ENCODE data around the gene TRHDE.
"Not testable (repeated sequence)": the region's sequence is repeated elsewhere in the genome, so short reads cannot be mapped to it uniquely, and the experiment has no call there.

The TRHDE gene

DNA sequence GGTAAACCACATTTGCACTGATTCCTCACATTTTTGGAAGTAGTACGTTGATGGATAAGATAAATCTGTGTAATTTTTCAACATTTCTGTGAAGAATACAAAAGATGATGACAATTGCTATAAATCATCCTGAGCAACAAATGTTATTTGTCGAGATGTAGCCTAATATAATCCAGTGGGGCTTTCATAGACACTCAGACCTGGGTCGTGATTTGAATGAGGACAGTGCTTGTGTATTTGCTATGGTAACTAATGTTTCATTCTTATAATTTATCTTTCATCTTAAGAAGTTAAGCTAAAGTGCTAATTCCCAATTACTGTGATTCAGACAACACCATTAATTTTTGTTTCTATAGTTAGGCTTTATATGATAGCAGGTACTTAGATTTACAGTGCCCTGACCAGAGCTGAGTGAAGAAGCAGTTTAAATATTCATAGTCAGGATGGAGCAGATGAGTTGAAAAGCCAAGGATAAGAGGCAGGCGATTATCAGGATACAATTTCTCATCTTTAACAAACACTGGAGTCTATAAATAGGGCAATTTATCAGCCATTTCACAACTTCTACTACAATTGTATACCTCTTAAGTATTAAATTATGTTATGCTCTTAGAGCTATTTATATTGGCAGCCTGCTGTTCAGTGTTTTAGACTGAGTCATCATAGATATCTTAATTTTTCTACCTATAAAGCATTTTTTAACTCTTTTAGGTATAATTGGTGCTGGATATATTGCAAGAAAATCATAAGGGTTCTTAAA is 359.9 kb downstream of the TRHDE start:
- no peak for DNase-seq (ENCODE audit: low read depth)

DNA sequence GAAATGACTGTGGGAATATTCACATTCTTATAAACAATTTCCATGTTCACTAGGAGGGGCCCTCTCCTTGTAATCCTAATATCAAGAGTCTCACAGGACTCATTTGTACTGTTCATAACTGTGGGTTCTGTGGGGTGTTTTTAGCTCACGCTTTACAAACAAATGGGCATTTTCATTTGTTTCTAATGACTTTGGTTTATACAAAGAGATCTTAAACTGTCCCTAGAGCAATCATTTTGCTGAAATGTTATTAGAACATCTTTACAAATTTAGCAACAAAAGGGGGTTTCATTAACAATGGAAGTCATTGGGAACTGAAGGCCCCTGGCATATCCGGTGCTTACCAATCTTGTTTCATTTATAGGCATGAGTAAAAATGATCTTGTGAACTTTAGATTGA is 370.5 kb downstream of the TRHDE start:
- no peak for DNase-seq (ENCODE audit: low read depth)

- DNase-seq (ENCODE audit: low read depth), result no peak
Observed at GRCh38 chr12:72647139-72647538, 375.0 kb downstream of the TRHDE start.

DNA sequence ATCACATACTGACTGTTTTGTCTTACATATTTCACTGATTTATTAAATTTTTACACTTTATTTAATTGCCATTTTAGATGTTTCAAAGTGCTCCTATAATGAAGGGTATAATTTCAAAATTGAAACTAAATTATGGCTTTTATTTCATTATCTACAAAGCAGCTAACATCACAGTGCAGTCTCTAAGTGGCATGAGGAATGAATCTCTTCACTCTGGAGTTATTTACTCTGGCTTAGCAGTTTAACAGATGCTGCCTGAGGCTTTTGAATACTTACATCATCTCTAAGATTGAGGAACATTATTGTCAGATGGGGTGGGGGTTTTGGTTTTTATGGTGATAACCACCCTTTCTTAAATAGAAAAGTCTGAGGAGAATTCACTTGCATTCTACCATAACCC is 386.4 kb downstream of the TRHDE start:
- no peak for DNase-seq (ENCODE audit: low read depth)

DNA sequence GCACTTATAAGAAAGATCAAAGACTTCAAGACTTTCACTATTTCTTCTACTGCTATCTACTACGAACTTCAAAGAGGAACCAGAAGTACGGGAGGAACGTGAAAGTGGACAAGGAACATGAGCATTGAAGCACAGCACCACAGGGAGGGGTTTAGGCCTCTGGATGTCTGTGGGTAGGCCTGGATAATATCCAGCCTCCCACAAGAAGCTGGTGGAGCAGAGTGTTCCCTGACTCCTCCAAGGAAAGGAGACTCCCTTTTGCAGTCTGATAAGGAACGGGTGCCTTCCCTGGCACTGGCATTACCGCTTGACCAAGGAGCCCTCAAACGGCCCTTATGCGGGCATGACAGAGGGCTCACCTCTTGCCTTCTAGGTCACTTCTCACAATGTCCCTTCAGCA is 388.0 kb downstream of the TRHDE start:
- not testable (repeated sequence) for DNase-seq (ENCODE audit: low read depth)

- DNase-seq (ENCODE audit: low read depth), result no peak
Observed at GRCh38 chr12:72673853-72674252, 401.7 kb downstream of the TRHDE start.

DNA sequence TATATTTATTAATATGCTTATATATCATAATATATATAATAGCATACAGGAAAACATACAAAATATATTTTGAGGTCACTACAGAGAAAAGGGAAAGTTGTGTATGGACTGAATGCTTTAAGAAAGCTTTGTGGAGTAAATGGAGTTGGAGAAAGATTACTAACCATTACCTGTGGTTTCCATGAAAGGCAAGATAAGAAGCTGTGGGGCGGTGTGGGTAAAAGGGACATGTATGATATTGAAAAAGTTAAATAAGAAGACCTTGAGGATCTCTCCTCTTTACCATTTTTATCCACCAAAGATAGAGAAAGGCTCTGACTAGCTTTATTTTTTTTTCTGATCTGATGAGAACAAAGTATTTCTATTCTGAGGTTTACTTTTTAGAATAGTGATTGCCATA is 404.4 kb downstream of the TRHDE start:
- no peak for DNase-seq (ENCODE audit: low read depth)

DNA sequence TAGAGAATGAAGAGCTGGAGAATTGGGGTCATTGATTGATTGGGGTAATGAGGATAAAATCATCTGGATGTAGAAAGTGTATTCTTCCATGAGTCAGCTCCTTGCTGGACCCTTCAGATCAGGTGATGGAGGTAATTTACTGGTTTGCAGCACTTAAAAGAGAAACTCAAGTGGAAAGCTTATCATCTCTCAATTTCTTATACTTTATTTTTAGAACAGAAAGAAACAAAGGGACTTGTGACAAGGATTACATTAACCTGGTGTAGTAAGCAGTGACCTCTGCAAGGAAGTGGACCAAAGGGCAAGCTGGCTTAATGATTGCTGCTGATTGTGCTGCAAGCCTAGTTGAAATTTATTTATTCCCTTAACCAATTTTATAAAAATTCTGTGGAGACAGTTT is 405.0 kb downstream of the TRHDE start:
- DNase-seq (ENCODE audit: low read depth), result no peak

DNA sequence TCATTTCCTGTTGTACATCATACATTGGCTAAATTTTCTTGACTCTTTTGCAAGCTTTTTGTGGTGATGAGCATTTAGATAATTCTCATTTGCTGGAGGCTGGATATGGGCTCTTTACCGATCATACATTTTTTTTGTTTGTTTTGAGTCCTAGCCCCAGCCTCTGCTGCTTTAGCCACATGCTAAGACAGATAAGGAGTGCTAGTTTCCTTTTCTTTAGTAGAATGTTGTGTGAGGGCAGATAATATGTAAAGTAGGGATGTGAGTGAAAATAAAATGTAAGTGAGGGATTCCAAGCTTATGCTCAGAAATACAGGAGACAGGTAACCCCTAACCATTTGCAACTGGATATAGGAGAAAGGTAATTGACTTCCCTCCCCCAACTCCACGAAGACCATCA is 405.7 kb downstream of the TRHDE start:
- no peak for DNase-seq (ENCODE audit: low read depth)

DNA sequence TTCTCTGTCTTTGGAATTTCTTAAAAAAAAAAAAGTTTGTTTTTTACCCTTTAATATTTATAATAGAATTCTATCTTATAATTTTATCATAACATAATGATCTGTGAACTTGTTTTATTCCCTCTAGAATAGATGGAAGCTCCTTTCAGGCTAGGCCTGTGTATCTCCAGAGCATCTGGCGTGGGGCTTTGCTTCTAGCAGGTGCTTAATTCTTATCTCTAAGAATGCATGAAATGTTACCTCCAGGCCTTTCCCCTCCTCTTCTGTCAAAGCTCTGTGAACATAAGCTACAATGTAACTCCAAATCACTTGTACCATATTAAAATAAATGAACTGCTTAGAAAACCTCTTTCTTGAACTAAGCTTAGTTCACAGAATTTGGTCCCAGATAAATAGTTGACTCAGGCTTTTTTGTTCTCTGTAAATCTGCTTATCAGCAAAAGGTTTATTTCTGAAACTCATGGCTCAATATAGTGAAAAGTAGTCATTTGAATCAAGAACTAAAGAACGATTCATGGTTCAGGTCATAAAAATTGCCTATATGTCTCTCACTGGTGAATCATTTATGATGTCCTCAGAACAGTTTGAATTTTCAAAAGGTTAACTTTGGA is 407.1 kb downstream of the TRHDE start:
- DNase-seq (ENCODE audit: low read depth), result no peak

DNA sequence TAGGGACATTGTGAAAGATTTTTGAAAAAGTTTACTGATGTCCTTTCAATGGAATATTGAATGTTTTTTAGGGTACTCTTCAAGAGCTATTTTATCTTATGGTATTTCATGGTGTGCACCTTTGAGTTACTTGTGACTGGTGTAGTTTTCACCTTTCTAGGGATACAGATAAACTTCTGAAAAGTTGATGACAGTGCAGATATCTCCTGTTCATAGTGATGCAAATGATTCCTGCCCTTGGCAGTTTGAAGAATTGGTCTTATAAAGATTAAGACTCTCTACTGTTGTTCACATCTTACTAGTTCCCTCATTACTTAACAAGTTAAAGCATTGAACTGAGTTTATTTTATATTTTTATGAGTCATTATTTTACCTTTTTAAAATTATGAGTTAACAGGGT is 408.9 kb downstream of the TRHDE start:
- DNase-seq (ENCODE audit: low read depth), result no peak

GRCh38 chr12:72684491-72684890 is 412.3 kb downstream of the TRHDE start:
- no peak for DNase-seq (ENCODE audit: low read depth)

DNA sequence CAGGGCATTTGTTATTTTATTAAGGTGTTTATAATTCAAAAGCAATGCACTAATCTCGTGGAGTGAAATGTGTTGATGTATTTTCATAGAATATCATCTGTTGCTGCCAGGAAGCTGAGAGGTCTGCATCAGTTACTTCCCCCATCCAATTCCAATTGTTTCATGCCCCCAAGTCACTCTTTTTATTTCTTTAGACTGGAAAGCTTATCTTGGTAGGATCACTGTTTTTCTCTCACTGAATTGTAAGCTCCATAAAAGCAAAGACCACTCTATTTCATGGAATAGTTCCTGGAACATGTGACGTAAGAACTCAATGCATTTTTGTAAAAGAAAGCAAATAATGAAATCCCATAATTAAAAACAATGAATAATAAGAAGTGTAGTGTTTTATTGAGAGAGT is 420.2 kb downstream of the TRHDE start:
- no peak for DNase-seq (ENCODE audit: low read depth)

DNA sequence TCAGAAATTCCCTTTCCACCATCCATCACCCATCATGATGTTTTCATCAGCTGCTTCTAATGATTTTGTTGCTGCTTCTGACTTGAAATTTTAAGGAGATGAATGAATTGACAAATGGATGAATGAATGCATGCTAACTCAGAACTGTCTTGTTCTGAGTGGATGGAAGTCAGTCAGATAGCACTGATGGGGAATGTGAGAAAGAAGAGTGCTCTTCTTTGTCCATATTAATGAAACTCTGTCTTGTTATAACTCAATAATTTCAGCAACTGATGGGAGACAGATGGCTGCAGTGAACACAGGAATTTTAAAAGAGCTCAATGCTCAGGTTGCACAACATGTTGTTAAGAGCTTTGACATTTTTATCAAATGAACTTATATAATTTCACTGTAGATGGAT is 422.0 kb downstream of the TRHDE start:
- no peak for DNase-seq (ENCODE audit: low read depth)

DNA sequence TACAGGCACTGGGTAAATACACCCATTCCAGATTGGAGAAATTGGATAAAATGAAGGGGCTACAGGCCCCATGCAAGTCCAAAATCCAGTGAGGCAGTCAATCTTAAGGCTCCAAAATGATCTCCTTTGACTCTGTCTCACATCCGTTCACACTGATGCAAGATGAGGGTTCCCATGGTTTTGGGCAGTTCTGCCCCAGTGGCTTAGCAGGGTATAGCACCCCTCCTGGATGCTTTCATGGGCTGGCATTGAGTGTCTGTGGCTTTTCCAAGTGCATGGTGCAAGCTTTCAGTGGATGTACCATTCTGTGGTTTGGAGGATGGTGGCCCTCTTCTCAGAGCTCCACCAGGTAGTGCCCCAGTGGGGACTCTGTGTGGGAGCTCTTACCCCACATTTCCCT is 427.2 kb downstream of the TRHDE start:
- peak; percentile 19 for DNase-seq (ENCODE audit: low read depth)

DNA sequence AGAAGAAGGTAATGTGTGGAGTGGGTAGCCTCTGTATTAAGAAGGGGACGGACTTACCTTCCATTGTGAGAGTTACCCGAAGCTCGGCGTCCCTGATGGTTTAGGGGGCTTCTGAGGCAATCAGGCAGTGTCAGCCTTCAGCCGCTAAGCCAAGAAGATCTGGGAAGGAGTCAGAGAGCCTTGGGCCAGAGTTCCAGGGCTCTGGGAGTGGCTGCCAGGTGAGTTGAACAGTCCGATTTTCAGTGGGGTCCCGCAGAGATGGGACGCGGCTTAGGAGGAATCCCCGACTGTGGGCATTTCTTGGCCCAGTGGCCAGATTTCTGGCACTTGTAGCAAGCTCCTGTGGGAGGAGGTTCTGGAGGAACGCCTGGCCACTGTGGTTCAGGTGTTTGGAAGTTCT is 439.9 kb downstream of the TRHDE start:
- DNase-seq (ENCODE audit: low read depth), result not testable (repeated sequence)

- no peak for DNase-seq (ENCODE audit: low read depth)
Observed at GRCh38 chr12:72716221-72716620, 444.1 kb downstream of the TRHDE start.

GRCh38 chr12:72717036-72717435 is 444.9 kb downstream of the TRHDE start:
- no peak for DNase-seq (ENCODE audit: low read depth)
